Activated naive CD4-positive, alpha-beta T cell treated with anti-CD3 and anti-CD28 coated beads for 36 hours (primary cell): ENCODE data around the gene PEX14. TPM values are rescaled to one million over a fixed set of nuclear protein-coding genes. Genes with fewer than 3 reads are reported as not detected.
A peak's percentile ranks its signal among the peaks of the same experiment; 100 is the strongest.

Experiments used
- CTCF ChIA-PET: fragments of 350-600 bp; sonication (Branson Sonifier 250); formaldehyde crosslinking; loops from one replicate; lab custom pipeline; 2021; ENCODE audit warnings: antibody characterized with exemption; lab: Charles Lee
- DNase-seq: peaks from one replicate; pipeline ENCODE4 v3.0.0-alpha.2; 2020
- H3K27ac Mint-ChIP-seq: one replicate; pipeline ENCODE4 v1.8.0; 2021; ENCODE audit warnings: mild to moderate bottlenecking, mixed read lengths
- H3K27me3 Mint-ChIP-seq: one replicate; pipeline ENCODE4 v1.8.0; 2021; ENCODE audit warnings: low read depth, mixed read lengths
- H3K36me3 Mint-ChIP-seq: one replicate; pipeline ENCODE4 v1.8.0; 2021; ENCODE audit warnings: low read depth, mixed read lengths
- H3K4me1 Mint-ChIP-seq: one replicate; pipeline ENCODE4 v1.8.0; 2021; ENCODE audit warnings: low read depth, mixed read lengths
- H3K4me3 Mint-ChIP-seq: one replicate; pipeline ENCODE4 v1.8.0; 2021; ENCODE audit warnings: mild to moderate bottlenecking, moderate library complexity, mixed read lengths
- H3K9me3 Mint-ChIP-seq: one replicate; pipeline ENCODE4 v1.8.0; 2021; ENCODE audit warnings: mixed read lengths
- intact Hi-C: fragments of 100-400 bp; cut with micrococcal nuclease; formaldehyde crosslinking; loops from one replicate; pipeline ENCODE4 v1.15.1; 2023
- total RNA-seq, 2 experiments: library from RNA; stranded (reverse); gene quantifications; one replicate each; pipeline ENCODE4 v1.2.3, GENCODE V29; 2021

The PEX14 gene
- total RNA-seq, 2 experiments from 2014 or later = 15.8 to 17.2 TPM

- CTCF ChIA-PET = interaction anchor here (0.6 to 2.2 kb wide), 3 partner anchors 57 to 104 kb away, joined by 3 to 7 read pairs (median 3); no protein-coding TSS in a partner anchor
- Mint-ChIP-seq H3K4me3 (no peak overlapping the region), H3K36me3 (no peaks in the 10 kb centered on the region), H3K27me3 (no peaks in the 10 kb centered on the region), H3K27ac (no peak overlapping the region), H3K4me1 (peaks cover 4% of the 10 kb centered on the region), H3K9me3 (no peaks in the 10 kb centered on the region)
- no peak for DNase-seq
- intact Hi-C loops = no loop called here
Measured at GRCh38 chr1:10437052-10437451, 37.7 kb upstream of the PEX14 start.

- no peak overlapping the region for H3K27ac Mint-ChIP-seq
- no peaks in the 10 kb centered on the region for H3K36me3 Mint-ChIP-seq
- no peaks in the 10 kb centered on the region for H3K4me1 Mint-ChIP-seq
- CTCF ChIA-PET = interaction anchor here (1.0 to 2.2 kb wide), 2 partner anchors 10 to 55 kb away, joined by 3 to 7 read pairs; no protein-coding TSS in a partner anchor
- no peak for DNase-seq
- H3K4me3 Mint-ChIP-seq = no peak overlapping the region
- H3K27me3 Mint-ChIP-seq = no peaks in the 10 kb centered on the region
- H3K9me3 Mint-ChIP-seq = no peaks in the 10 kb centered on the region
- intact Hi-C loops = no loop called here
Measured at GRCh38 chr1:10438677-10439163, 36.0 kb upstream of the PEX14 start.

GRCh38 chr1:10440305-10440704 lies 34.4 kb upstream of the PEX14 start:
- no peak for DNase-seq
- Mint-ChIP-seq H3K27me3 (no peaks in the 10 kb centered on the region), H3K4me1 (no peaks in the 10 kb centered on the region), H3K36me3 (no peaks in the 10 kb centered on the region), H3K27ac (no peak overlapping the region), H3K9me3 (no peaks in the 10 kb centered on the region), H3K4me3 (no peak overlapping the region)
- CTCF ChIA-PET = interaction anchor here (0.7 kb wide), 1 partner anchor 10 kb away, joined by 3 read pairs; the partner anchor contains the start of gene CENPS
- intact Hi-C loops = no loop called here

GRCh38 chr1:10440794-10441193 lies 34.0 kb upstream of the PEX14 start:
- no peak for DNase-seq
- CTCF ChIA-PET = no interaction called here
- Mint-ChIP-seq H3K36me3 (no peaks in the 10 kb centered on the region), H3K4me1 (no peaks in the 10 kb centered on the region), H3K4me3 (no peak overlapping the region), H3K27me3 (no peaks in the 10 kb centered on the region), H3K9me3 (no peaks in the 10 kb centered on the region), H3K27ac (no peak overlapping the region)
- intact Hi-C loops = no loop called here

- no peak overlapping the region for H3K4me3 Mint-ChIP-seq
- H3K36me3 Mint-ChIP-seq = peaks cover 2% of the 10 kb centered on the region
- no peaks in the 10 kb centered on the region for H3K4me1 Mint-ChIP-seq
- no peak overlapping the region for H3K27ac Mint-ChIP-seq
- no peak for DNase-seq
- CTCF ChIA-PET = interaction anchor here (0.7 kb wide), 1 partner anchor 21 kb away, joined by 4 read pairs; no protein-coding TSS in a partner anchor
- no peaks in the 10 kb centered on the region for H3K27me3 Mint-ChIP-seq
- intact Hi-C loops = no loop called here
- H3K9me3 Mint-ChIP-seq = no peaks in the 10 kb centered on the region
Measured at GRCh38 chr1:10444248-10444647, 30.5 kb upstream of the PEX14 start.

GRCh38 chr1:10444795-10445397 lies 29.9 kb upstream of the PEX14 start:
- H3K4me1 Mint-ChIP-seq = no peaks in the 10 kb centered on the region
- intact Hi-C loops = no loop called here
- no peaks in the 10 kb centered on the region for H3K9me3 Mint-ChIP-seq
- no peak overlapping the region for H3K4me3 Mint-ChIP-seq
- H3K27me3 Mint-ChIP-seq = no peaks in the 10 kb centered on the region
- DNase-seq = no peak
- no peak overlapping the region for H3K27ac Mint-ChIP-seq
- peaks cover 2% of the 10 kb centered on the region for H3K36me3 Mint-ChIP-seq
- CTCF ChIA-PET = interaction anchor here (0.7 to 1.0 kb wide), 2 partner anchors 10 to 20 kb away, joined by 4 read pairs; no protein-coding TSS in a partner anchor

GRCh38 chr1:10446790-10447422 lies 27.8 kb upstream of the PEX14 start:
- no peaks in the 10 kb centered on the region for H3K9me3 Mint-ChIP-seq
- H3K4me1 Mint-ChIP-seq = no peaks in the 10 kb centered on the region
- no peak for DNase-seq
- H3K4me3 Mint-ChIP-seq = no peak overlapping the region
- CTCF ChIA-PET = interaction anchor here (0.8 kb wide), 1 partner anchor 48 kb away, joined by 3 read pairs; no protein-coding TSS in a partner anchor
- no peaks in the 10 kb centered on the region for H3K27me3 Mint-ChIP-seq
- intact Hi-C loops = no loop called here
- H3K27ac Mint-ChIP-seq = no peak overlapping the region
- peaks cover 2% of the 10 kb centered on the region for H3K36me3 Mint-ChIP-seq

GRCh38 chr1:10449751-10450150 lies 25.0 kb upstream of the PEX14 start, which contains the start of gene CORT:
Gene CORT, plus strand, starts transcription at chr1:10450031. Its CDS starts 193 bp downstream, at chr1:10450224.
- H3K4me3 Mint-ChIP-seq = no peak within 1 kb of the TSS
- CTCF ChIA-PET = no interaction called here
- H3K4me1 Mint-ChIP-seq = no peaks in the 10 kb centered on the region
- intact Hi-C loops = no loop called here
- no peak for DNase-seq
- H3K36me3 Mint-ChIP-seq = peaks cover 4% of the 10 kb centered on the region
- H3K27ac Mint-ChIP-seq = no peak within 1 kb of the TSS
- no peaks in the 10 kb centered on the region for H3K9me3 Mint-ChIP-seq
- no peaks in the 10 kb centered on the region for H3K27me3 Mint-ChIP-seq

GRCh38 chr1:10450156-10450814 lies 24.5 kb upstream of the PEX14 start:
- Mint-ChIP-seq H3K27me3 (no peaks in the 10 kb centered on the region), H3K4me1 (no peaks in the 10 kb centered on the region), H3K9me3 (no peaks in the 10 kb centered on the region), H3K27ac (no peak overlapping the region), H3K4me3 (no peak overlapping the region), H3K36me3 (peaks cover 4% of the 10 kb centered on the region)
- no peak for DNase-seq
- intact Hi-C loops = no loop called here
- CTCF ChIA-PET = no interaction called here

- CTCF ChIA-PET = no interaction called here
- Mint-ChIP-seq H3K27ac (no peak overlapping the region), H3K27me3 (no peaks in the 10 kb centered on the region), H3K9me3 (no peaks in the 10 kb centered on the region), H3K36me3 (peaks cover 4% of the 10 kb centered on the region), H3K4me1 (no peaks in the 10 kb centered on the region), H3K4me3 (no peak overlapping the region)
- intact Hi-C loops = no loop called here
- no peak for DNase-seq
Measured at GRCh38 chr1:10450836-10451235, 23.9 kb upstream of the PEX14 start.

GRCh38 chr1:10451287-10451686 lies 23.5 kb upstream of the PEX14 start:
- no peak for DNase-seq
- Mint-ChIP-seq H3K4me3 (no peak overlapping the region), H3K36me3 (peaks cover 7% of the 10 kb centered on the region), H3K27ac (no peak overlapping the region), H3K27me3 (no peaks in the 10 kb centered on the region), H3K9me3 (no peaks in the 10 kb centered on the region), H3K4me1 (no peaks in the 10 kb centered on the region)
- intact Hi-C loops = no loop called here
- CTCF ChIA-PET = no interaction called here

GRCh38 chr1:10456048-10456447 lies 18.7 kb upstream of the PEX14 start:
- intact Hi-C loops = no loop called here
- CTCF ChIA-PET = interaction anchor here (0.6 to 2.2 kb wide), 4 partner anchors 10 to 803 kb away, joined by 3 to 4 read pairs (median 3); no protein-coding TSS in a partner anchor
- H3K4me3 Mint-ChIP-seq = no peak overlapping the region
- no peaks in the 10 kb centered on the region for H3K9me3 Mint-ChIP-seq
- no peaks in the 10 kb centered on the region for H3K27me3 Mint-ChIP-seq
- no peak for DNase-seq
- H3K36me3 Mint-ChIP-seq = peaks cover 16% of the 10 kb centered on the region
- peak overlapping the region; percentile 4 for H3K27ac Mint-ChIP-seq
- H3K4me1 Mint-ChIP-seq = peaks cover 6% of the 10 kb centered on the region
